OCI-LY1 (cell line): ENCODE data around the gene IL33.

Source experiments
- H2AFZ ChIP-seq: fragments of 200-600 bp; sonication (generic), shearing (Covaris generic); 2 replicates; pipeline ENCODE4 v1.6.0; 2014; ENCODE audit warnings: antibody characterized with exemption, mild to moderate bottlenecking, low read length
- H3F3A ChIP-seq: fragments of 200-600 bp; sonication (generic), shearing (Covaris generic); 2 replicates; pipeline ENCODE4 v1.6.0; 2014; ENCODE audit warnings: mild to moderate bottlenecking, antibody characterized with exemption, low read length, moderate library complexity; ENCODE audit not compliant: insufficient read depth
- H3K27ac ChIP-seq: fragments of 200-600 bp; sonication (generic); 2 replicates; pipeline ENCODE4 v1.5.1; 2014; ENCODE audit warnings: low read length, mixed run types, mild to moderate bottlenecking, low read depth; ENCODE audit not compliant: poor library complexity, severe bottlenecking
- H3K27me3 ChIP-seq: fragments of 200-600 bp; sonication (generic); 2 replicates; pipeline ENCODE4 v1.6.0; 2014; ENCODE audit warnings: antibody characterized with exemption, mild to moderate bottlenecking, low read length, moderate library complexity; ENCODE audit not compliant: insufficient read depth
- H3K36me3 ChIP-seq: fragments of 200-600 bp; sonication (generic); 2 replicates; pipeline ENCODE4 v1.6.1; 2014; ENCODE audit warnings: mild to moderate bottlenecking, antibody characterized with exemption, low read length, moderate library complexity, mixed read lengths; ENCODE audit not compliant: insufficient read depth
- H3K4me1 ChIP-seq: fragments of 200-600 bp; sonication (generic); 2 replicates; pipeline ENCODE4 v1.5.1; 2014; ENCODE audit warnings: mild to moderate bottlenecking, low read length, moderate library complexity; ENCODE audit not compliant: insufficient read depth, severe bottlenecking
- H3K4me2 ChIP-seq: fragments of 200-600 bp; sonication (generic), shearing (Covaris generic); 2 replicates; pipeline ENCODE4 v1.6.1; 2014; ENCODE audit warnings: low read length
- H3K4me3 ChIP-seq: fragments of 200-600 bp; sonication (generic); 2 replicates; pipeline ENCODE4 v1.5.1; 2014; ENCODE audit warnings: low read length, low read depth, mild to moderate bottlenecking, mixed read lengths; ENCODE audit not compliant: poor library complexity, severe bottlenecking
- H3K79me2 ChIP-seq: fragments of 200-600 bp; shearing (Covaris generic); 2 replicates; pipeline ENCODE4 v1.6.1; 2016; ENCODE audit warnings: mixed run types, low read length, mixed read lengths; ENCODE audit not compliant: insufficient read depth
- H3K9ac ChIP-seq: fragments of 200-600 bp; sonication (generic), shearing (Covaris generic); 2 replicates; pipeline ENCODE4 v1.6.1; 2014; ENCODE audit warnings: mild to moderate bottlenecking, low read length, mixed read lengths
- H3K9me2 ChIP-seq: fragments of 200-600 bp; sonication (generic), shearing (Covaris generic); 2 replicates; pipeline ENCODE4 v1.6.1; 2014; ENCODE audit warnings: low read depth, mild to moderate bottlenecking, low read length, mixed read lengths
- H3K9me3 ChIP-seq: fragments of 200-600 bp; shearing (Covaris generic); 2 replicates; pipeline ENCODE4 v1.6.1; 2014; ENCODE audit warnings: low read length, mixed read lengths
- H4K20me1 ChIP-seq: fragments of 200-600 bp; sonication (generic), shearing (Covaris generic); 2 replicates; pipeline ENCODE4 v1.6.0; 2016; ENCODE audit warnings: mild to moderate bottlenecking, low read length; ENCODE audit not compliant: insufficient read depth
- EZH2 ChIP-seq: fragments of 200-600 bp; sonication (generic), shearing (Covaris generic); IDR thresholded peaks from 2 replicates; pipeline ENCODE4 v1.8.0; 2017; ENCODE audit warnings: borderline replicate concordance, mixed run types, mild to moderate bottlenecking, antibody characterized with exemption, low read length, moderate library complexity, mixed read lengths
- TF ChIP-seq, protein P1 (sequence below): fragments of 200-600 bp; sonication (generic), shearing (Covaris generic); IDR thresholded peaks from 2 replicates; pipeline ENCODE4 v1.5.1; 2017; ENCODE audit warnings: mild to moderate bottlenecking, antibody characterized with exemption, low read length, moderate library complexity, mixed read lengths

IL33 gene

GRCh38 chr9:6271508-6272228, 56.1 kb downstream of the IL33 start:
- Histone ChIP-seq H3K27me3 (no peaks in the 10 kb centered on the region), H3K27ac (no peak overlapping the region), H3K4me3 (no peak overlapping the region), H3K36me3 (no peaks in the 10 kb centered on the region), H3K9me2 (no peaks in the 10 kb centered on the region), H3F3A (no peaks in the 10 kb centered on the region), H3K9me3 (no peaks in the 10 kb centered on the region), H3K4me2 (no peak overlapping the region), H4K20me1 (no peaks in the 10 kb centered on the region), H3K79me2 (no peaks in the 10 kb centered on the region), H3K9ac (no peak overlapping the region), H3K4me1 (no peaks in the 10 kb centered on the region), H2AFZ (no peak overlapping the region)
- TF ChIP-seq, protein P1, sequence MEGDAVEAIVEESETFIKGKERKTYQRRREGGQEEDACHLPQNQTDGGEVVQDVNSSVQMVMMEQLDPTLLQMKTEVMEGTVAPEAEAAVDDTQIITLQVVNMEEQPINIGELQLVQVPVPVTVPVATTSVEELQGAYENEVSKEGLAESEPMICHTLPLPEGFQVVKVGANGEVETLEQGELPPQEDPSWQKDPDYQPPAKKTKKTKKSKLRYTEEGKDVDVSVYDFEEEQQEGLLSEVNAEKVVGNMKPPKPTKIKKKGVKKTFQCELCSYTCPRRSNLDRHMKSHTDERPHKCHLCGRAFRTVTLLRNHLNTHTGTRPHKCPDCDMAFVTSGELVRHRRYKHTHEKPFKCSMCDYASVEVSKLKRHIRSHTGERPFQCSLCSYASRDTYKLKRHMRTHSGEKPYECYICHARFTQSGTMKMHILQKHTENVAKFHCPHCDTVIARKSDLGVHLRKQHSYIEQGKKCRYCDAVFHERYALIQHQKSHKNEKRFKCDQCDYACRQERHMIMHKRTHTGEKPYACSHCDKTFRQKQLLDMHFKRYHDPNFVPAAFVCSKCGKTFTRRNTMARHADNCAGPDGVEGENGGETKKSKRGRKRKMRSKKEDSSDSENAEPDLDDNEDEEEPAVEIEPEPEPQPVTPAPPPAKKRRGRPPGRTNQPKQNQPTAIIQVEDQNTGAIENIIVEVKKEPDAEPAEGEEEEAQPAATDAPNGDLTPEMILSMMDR = no peak
- no peak for TF ChIP-seq EZH2

- H3K9ac ChIP-seq = no peak overlapping the region
- no peaks in the 10 kb centered on the region for H3K27me3 ChIP-seq
- no peaks in the 10 kb centered on the region for H3K36me3 ChIP-seq
- TF ChIP-seq, protein P1 = no peak
- TF ChIP-seq EZH2 = no peak
- H4K20me1 ChIP-seq = no peaks in the 10 kb centered on the region
- H2AFZ ChIP-seq = no peak overlapping the region
- no peak overlapping the region for H3K4me2 ChIP-seq
- H3K27ac ChIP-seq = no peak overlapping the region
- no peaks in the 10 kb centered on the region for H3K4me1 ChIP-seq
- H3K9me3 ChIP-seq = no peaks in the 10 kb centered on the region
- H3K79me2 ChIP-seq = no peaks in the 10 kb centered on the region
- no peaks in the 10 kb centered on the region for H3K9me2 ChIP-seq
- no peak overlapping the region for H3K4me3 ChIP-seq
- no peaks in the 10 kb centered on the region for H3F3A ChIP-seq
Observed at GRCh38 chr9:6272229-6272598, 56.6 kb downstream of the IL33 start.

- H3K9ac ChIP-seq = no peak overlapping the region
- no peaks in the 10 kb centered on the region for H3K4me1 ChIP-seq
- no peaks in the 10 kb centered on the region for H3K27me3 ChIP-seq
- H3K4me2 ChIP-seq = no peak overlapping the region
- H3K36me3 ChIP-seq = no peaks in the 10 kb centered on the region
- TF ChIP-seq, protein P1 = no peak
- TF ChIP-seq EZH2 = no peak
- H3K27ac ChIP-seq = no peak overlapping the region
- H4K20me1 ChIP-seq = no peaks in the 10 kb centered on the region
- H2AFZ ChIP-seq = no peak overlapping the region
- no peaks in the 10 kb centered on the region for H3K79me2 ChIP-seq
- no peaks in the 10 kb centered on the region for H3K9me2 ChIP-seq
- H3K9me3 ChIP-seq = no peaks in the 10 kb centered on the region
- H3F3A ChIP-seq = no peaks in the 10 kb centered on the region
- H3K4me3 ChIP-seq = no peak overlapping the region
Observed at GRCh38 chr9:6277417-6277816, 61.8 kb downstream of the IL33 start.
